GM19324 (cell line): ENCODE results near the gene MEFV.
"Not testable (repeated sequence)": the region's sequence is repeated elsewhere in the genome, so short reads cannot be mapped to it uniquely, and the experiment has no call there.

Experiments
- ATAC-seq: cut with Tn5 transposase; IDR thresholded peaks from one replicate; pipeline ENCODE4 v1.9.1; 2021; ENCODE audit warnings: mild to moderate bottlenecking, moderate library complexity; ENCODE audit not compliant: unreplicated experiment, low FRiP score

MEFV gene

DNA sequence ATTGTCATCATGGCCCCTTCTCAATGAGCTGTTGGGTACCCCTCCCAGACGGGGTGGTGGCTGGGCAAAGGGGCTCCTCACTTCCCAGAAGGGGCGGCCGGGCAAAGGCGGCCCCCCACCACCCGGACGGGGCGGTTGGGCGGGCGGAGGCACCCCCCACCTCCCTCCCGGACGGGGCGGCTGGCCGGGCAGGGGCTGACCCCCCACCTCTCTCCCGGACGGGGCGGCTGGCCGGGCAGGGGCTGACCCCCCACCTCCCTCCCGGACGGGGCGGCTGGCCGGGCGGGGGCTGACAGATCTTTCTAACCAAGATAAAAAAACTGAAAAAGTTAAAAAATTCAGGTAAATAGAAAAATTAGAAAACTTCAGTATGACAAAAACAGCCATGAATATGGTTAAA lies 14.8 kb upstream of the MEFV start:
- not testable (repeated sequence) for ATAC-seq

DNA sequence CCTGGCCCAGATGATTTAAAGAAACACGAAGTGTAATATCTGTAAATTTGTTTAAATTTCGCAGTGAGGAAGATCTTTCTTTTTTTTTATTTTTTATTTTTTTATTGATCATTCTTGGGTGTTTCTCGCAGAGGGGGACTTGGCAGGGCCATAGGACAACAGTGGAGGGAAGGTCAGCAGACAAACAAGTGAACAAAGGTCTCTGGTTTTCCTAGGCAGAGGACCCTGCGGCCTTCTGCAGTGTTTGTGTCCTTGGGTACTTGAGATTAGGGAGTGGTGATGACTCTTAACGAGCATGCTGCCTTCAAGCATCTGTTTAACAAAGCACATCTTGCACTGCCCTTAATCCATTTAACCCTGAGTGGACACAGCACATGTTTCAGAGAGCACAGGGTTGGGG lies 14.3 kb upstream of the MEFV start:
- ATAC-seq, result not testable (repeated sequence)

DNA sequence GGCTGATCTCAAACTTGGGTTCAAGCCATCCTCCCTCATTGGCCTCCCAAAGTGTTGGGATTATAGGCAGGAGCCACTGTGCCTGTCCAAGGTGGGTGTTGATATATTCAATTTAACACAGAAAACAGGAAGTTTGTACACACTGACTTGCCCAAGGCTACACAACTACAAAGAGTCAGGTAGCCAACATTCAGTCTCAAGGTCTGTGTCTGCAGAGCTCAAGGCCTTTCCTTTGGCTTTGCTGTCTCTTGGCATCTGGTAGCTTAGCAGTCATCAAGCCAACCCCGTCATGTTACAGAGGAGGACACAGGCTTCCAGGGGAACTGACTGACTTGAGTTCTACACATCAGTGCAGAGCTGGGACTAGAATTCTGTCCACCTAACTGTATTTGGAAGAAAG lies 11.9 kb upstream of the MEFV start:
- no peak for ATAC-seq

DNA sequence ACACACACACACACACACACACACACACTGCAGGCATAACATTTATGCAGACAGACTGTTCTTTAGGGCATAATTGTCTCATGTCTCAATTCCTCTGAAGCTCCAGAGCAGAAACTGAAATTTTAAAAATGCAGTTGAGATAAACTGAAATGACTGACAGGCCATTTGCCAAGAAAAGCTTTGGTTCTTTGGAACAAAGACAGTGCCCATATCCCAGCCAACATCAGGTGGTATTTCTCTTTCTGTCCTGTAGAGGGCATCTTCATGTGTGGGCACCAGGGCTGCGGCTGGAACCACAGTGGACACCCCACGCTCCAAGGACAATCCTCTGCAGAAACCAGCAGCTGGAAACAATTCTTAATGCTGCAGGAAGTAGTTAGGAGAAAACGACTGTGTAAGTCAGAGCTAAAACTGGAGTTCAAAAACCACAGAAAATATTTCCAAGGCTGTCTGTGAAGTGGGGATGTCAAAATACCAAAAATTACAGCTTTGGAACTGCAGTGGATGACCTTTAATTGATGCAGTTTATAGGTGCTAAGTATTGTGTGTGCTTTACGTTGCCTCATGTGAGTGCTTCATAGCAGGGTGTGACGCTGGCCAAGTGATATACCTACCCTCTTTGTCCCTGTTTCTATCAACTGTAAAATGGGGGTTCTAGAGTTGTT lies 10.6 kb upstream of the MEFV start:
- ATAC-seq, result no peak

DNA sequence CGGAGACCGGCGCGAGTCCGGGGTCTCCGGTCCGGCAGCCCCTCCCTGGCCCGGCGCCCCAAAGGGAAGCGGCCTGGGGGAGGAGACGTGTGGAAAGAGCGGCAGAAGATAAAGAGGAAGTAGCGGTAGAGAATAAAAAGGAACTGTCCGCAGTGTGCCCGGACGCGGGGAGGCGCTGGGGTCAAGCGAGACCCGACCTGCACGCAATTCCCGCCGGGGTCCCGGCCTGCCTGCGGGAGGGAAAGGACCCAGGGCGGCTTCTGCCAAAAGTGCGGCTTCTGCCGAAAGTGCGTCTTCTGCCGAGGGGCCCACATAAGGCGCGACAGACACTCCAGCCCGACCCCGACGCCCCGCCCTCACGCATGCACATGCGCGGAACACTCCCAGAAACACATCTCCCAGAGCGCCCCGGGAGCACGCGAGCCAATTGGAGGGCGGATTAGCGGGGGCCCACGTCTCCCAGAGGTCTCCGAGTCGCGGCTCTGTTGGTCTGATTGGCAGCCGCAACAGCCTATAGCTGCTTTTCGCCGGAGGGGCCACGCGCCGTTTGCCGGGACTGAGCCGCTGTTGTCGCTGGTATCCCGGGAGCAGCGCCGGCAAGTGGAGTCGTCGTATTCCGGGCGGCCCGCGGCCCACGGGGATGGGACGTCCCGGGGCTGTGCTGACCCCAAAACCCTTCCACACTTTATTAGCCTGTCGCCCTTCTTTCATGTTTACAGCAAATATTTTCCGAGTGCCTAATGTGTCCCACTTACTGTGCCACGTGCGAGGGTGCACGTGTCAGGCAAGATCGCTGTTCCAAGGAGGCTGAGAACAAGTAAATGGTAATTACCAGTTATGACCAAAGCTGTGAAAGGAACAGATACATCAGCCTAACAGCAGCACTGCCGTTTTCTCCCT lies 8.0 kb upstream of the MEFV start:
- ATAC-seq, result peak; percentile 94

DNA sequence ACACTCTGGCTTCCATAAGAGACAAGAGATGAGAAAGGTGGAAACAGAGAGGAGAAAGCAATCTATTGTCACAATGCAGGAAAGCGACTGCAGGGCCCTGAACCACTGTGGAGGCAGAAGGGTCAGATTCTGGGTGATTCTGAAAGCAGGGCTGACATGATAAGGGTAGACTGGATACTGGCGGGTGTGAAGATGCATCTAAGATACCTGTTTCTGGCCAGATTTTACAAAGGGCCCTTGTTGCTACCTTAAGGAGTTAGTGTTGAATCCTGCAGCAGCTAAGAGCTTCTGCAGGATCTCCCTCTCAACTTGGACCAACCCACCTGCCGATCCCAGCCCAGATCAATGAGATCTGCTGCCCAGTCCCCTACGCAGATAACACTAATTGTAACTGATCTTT lies 6.1 kb upstream of the MEFV start:
- no peak for ATAC-seq

DNA sequence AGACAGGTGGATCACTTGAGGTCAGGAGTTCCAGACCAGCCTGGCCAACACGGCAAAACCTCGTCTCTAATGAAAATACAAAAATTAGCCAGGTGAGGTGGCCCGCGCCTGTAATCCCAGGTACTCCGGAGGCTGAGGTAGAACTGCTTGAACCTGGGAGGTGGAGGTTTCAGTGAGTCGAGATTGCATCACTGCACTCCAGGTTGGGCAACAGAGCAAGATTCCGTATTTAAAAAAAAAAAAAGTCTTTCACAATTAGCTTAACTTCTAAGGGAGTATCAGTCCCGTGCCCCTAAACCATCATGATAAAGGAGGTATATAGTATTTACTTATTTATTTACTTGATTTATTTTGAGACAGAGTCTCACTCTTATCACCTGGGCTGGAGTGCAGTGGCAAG lies 3.4 kb upstream of the MEFV start:
- ATAC-seq, result no peak

DNA sequence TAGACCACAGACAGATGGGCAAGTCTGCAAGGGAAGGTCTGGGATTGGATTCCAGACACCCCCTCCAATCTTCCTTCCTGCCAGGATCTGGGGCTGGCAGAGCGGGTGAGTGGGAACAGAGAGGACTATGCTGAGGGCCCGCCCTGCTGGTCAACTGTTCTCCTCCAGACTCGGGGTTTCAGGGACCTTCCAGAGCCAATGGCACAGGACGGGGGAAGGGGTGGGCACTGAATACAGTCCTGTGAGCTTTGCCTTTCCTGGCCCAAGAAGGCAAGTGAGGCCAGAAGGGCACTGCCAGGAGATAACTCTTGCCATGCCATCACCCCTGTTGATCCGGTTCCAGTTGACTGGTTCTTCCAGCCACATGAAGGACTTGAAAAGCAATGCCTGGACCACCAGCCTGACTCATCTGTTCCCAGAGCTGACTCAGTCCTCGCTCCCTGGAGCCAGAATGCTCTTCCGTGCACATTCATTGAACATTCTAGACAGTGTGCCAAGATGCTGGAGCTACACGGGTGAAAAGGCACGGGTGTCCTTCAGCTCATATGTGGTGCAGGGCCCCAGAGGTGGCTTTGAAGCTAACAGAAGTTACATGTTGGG lies 533 bp upstream of the MEFV start:
- no peak for ATAC-seq

DNA sequence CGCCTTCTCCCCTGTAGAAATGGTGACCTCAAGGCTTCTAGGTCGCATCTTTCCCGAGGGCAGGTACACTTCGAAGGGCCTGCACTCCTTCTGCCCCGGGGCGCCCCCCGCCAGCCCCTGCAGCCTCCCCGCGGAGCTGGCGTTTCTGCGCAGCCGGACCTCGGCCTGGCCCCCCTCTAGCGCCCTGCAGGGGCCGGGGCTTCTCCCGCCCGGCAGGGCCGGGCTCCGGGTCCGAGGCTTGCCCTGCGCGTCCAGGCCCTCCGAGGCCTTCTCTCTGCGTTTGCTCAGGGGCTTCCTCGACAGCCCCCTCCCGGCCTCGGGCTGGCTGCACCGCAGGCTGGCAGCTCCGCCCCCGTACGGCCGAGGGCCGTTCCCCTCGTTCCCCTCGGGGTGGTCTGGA lies 2.1 kb downstream of the MEFV start:
- ATAC-seq, result no peak

DNA sequence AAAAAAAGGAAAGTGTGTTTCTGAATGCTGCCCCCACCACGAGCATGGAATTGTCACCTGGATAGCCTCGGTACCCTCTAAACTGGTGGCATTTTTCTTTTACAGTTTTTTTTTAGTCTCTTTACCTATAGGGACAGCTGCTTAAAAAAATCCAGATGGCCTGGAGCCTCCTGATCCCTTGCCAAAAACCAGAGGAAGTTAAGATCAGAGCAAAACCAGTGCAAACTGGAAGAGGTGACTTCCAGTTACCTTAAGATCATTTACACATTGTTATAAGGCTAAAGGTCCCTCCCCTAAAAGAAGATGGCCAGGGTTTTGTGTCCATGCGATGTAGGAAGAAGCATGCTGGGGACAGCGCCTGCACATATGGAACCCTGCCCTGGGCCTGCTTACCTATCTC lies 3.5 kb downstream of the MEFV start:
- no peak for ATAC-seq

DNA sequence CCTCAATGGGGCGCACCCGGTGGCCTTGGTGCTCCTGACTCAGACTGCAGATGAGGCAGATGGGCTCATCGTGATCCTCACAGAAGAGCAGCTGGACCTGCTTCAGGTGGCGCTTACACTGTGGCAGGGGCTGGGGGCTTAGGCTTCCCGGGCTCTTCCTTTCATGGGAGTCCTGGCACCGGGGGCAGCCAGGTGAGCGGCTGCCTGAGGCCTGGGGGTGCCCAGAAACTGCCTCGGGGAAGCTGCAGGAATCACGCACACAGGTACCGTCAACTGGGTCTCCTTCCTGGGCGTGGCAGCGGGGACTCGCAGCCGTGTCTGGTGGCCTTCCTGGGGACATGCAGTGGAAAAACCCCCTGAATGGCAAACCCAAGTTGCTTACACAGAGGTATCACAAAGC lies 7.0 kb downstream of the MEFV start:
- ATAC-seq, result no peak

DNA sequence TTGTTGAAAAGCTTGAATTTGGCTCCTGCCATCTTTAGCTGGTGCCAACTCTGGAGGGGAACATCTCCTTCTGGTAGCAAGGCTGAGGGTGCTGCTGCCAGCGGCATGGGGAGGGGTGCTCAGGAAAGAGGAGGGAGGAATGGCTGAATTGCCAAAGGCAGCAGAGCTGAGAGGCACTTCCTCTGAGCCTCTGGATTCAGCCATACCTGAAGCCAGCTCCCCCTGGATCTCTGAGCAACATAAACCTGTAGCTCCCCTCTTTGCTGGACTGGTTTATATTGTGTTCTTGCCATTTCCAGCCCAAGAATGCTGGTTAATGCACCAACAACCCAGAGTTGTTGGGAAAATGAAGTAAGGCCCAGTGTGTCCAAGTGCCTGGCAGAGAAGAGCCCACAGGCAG lies 7.4 kb downstream of the MEFV start:
- no peak for ATAC-seq

DNA sequence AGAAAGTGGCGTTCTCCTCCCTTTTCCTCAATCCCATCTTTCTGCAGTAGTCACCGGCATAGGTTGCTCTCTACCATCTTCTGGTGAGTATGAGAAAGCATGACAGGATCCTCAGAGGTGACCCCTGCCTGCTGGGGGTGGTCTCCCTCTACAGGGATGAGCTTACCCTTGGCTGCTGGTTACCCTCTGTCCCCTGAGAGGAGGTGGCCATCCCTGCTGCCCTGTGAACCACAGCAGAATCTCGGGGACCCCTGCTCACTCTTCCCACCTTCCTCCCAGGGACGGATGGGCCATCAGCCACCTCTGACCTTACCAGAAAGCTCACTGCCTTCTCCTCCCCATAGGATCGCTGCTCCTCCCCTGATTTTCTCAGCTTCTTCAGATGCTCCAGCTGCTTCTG lies 7.8 kb downstream of the MEFV start:
- no peak for ATAC-seq

DNA sequence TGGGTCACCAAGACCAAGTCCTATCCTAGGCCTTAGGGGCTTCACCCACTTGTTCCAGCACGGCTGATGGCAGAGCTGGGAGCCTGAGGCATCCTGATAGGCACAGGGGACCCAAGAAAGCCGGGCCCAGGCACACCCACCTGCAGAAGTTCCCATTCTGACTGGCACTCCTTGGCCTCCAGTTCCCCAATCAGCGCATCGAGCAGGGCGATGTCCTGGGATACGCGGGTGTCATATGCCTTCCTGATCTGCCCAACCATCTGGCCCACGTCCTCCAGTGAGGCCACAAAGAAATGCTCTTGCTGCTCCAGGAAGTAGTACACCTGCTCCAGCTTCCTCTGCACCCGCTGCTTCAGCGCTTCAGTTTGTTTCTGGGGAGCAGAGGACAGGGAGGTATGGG lies 9.6 kb downstream of the MEFV start:
- ATAC-seq, result no peak

DNA sequence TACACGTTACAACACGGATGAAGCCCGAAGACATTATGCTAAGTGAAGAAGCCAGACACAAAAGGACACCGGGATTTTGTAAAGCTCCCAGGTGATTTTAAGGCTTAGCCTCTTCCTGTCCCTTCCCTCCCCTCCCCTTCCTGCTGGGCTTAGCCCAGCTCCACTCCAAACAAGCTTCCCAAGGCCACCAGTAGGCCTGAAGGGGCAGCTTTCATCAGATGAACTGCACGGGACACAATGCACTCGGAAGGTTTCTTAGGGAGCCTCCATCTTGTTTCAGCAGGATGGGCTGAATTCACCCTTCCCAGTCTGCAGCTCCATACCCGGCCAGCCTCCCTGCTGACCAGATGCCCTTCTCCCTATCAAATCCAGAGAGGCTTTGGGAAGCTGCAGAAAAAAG lies 10.4 kb downstream of the MEFV start:
- no peak for ATAC-seq

DNA sequence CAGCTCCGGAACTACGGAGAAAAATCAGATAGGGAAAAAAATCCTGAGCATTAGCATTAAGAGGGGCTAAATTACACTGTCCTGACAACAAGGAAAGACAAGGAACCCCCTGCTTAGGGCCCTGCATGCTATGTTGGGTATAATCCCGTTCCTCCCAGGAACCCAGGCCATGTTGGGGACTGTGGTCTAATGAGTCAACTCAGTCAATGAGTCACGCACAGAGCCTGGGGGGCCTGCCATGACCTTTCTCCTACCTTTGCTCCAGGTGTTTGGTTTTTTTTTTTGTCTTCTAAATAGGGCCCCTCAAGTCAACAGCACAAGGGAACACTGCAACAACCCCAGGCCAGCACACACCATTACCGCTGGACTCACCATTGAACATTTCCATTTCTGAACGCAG lies 12.6 kb downstream of the MEFV start:
- no peak for ATAC-seq

DNA sequence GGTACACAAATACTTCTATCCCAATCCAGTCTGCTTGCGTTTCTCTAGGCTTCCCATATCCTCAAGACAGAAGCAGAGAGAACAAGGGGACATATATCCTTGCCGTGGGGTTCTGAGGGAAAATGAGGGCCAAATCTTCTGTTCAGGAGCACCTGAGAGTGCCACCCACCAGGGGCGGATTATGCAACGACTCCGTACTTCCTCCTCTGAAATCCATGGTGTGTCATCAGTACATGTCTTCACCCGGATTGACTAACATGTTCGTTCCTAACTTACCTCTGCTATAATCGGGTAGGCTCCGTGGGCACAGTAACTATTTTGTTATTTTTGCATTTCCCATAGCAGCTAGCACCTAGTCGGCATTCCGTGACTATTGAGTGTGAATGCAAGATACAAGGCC lies 13.7 kb downstream of the MEFV start:
- no peak for ATAC-seq

DNA sequence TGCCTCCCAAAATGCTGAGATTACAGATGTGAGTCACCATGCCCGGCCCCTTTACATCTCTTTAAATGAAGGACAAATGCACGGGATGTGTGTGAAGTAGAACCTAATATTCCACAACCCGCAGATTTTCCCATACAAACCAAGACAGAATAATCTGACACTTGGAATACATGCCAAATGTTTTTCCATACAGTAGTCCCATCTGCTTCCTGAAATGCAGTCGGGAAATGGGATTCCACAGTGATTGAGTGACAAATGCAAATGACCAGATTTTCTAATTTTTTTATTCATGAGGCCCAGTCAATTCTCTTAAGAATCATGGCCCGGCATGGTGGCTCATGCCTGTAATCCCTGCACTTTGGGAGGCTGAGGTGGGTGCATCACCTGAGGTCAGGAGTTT lies 14.7 kb downstream of the MEFV start:
- no peak for ATAC-seq

DNA sequence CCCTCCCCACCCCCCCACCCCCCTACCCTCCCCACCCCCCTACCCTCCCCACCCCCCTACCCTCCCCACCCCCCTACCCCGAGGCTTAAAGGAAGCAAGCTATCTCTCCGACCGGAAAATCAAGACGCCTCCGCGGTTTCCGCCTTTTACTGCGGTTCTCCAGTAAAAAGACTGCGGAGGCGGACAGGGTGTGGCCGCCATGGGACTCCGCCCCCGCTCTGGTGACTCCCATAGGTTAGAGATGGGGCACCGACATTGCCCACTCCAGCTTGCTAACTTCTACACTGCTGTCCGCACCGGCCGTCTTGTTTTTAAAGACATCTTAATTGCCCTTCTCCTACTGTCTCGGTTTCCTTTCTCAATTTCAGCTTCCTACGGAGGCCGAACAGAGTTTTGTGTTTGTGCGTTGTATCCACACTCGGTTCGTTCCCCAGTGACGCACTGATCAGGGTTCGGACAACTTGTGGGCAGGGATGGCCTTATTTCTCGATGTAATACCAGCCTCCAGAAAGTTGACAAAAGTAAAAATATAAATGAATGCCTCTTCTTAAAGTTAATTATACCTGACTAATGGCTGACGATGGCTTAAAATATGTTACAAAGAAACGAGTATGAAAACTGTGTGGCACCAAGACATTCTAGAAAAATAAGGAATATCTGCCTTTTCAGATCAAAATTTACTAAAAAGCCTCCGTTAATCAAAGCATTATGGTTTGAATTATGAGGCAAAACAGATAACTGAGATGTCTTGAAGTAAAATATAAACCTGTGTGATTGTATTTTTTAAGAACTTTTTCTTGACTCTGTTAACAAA lies 20.4 kb downstream of the MEFV start:
- no peak for ATAC-seq

DNA sequence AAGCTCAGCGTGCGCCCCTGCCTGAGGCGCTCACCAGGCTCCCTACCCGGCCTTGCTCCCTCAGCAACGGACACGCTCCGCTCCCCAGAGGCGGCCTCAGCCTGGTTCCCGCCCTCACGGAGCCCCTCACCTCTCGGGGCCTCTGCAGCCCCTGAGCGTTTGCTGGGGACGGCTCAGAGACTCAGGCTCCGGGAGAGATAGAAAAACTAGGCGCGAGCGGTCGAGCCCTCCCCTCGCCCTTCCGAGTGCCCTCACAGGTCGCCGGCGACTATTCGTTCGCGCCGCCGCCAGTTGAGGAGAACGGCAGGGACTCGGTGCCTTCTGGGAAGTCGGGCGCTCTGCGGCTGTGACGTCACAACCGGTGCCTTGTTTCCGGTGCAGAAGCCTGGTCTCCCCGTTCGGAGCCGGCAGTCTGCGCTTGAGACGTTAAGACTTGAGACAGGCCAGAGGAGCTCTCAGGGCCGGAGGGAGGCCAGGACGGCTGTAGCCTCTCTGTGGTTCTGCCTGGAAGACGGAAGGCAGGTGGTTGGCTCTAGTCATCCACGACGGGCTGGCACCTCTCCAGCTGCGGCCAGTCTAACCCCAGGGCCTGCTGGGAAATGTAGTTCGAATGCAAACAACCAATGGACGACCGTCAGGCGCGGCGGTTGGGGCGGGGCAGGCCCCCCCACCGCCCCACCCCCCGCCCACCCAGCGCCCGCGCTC lies 21.4 kb downstream of the MEFV start, which contains the start of gene ZNF200:
TSS of gene ZNF200 (minus strand) at position 302 of the 705 bp plus-strand sequence. CDS start 1,403 bp downstream, outside the sequence.
- ATAC-seq, result peak; percentile 91
